Panc1 (cell line): ENCODE data around the gene RFX7.

Source experiments
- POLR2AphosphoS5 ChIP-seq: IDR thresholded peaks from 2 replicates; pipeline ENCODE4 v1.6.1; 2012; ENCODE audit warnings: mild to moderate bottlenecking, low read depth, low read length, moderate library complexity
- TF ChIP-seq, protein P1 (sequence below): fragments of 450-650 bp; IDR thresholded peaks from 2 replicates; pipeline ENCODE4 v1.5.1; 2017; ENCODE audit warnings: mild to moderate bottlenecking

GRCh38 chr15:56042982-56043980 lies 200.4 kb downstream of the RFX7 start:
- TF ChIP-seq, protein P1, sequence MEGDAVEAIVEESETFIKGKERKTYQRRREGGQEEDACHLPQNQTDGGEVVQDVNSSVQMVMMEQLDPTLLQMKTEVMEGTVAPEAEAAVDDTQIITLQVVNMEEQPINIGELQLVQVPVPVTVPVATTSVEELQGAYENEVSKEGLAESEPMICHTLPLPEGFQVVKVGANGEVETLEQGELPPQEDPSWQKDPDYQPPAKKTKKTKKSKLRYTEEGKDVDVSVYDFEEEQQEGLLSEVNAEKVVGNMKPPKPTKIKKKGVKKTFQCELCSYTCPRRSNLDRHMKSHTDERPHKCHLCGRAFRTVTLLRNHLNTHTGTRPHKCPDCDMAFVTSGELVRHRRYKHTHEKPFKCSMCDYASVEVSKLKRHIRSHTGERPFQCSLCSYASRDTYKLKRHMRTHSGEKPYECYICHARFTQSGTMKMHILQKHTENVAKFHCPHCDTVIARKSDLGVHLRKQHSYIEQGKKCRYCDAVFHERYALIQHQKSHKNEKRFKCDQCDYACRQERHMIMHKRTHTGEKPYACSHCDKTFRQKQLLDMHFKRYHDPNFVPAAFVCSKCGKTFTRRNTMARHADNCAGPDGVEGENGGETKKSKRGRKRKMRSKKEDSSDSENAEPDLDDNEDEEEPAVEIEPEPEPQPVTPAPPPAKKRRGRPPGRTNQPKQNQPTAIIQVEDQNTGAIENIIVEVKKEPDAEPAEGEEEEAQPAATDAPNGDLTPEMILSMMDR: no peak
- no peak for TF ChIP-seq POLR2AphosphoS5
